NCI-H1105 (cell line): ENCODE measurements around the gene CRYBA1.
"Not testable (repeated sequence)": the region's sequence is repeated elsewhere in the genome, so short reads cannot be mapped to it uniquely, and the experiment has no call there.

ENCODE experiments used
- DNase-seq: peaks from one replicate; lab custom pipeline; 2025; lab: John Stamatoyannopoulos, UW

CRYBA1 gene

GRCh38 chr17:29238133-29238850 is 8.4 kb upstream of the CRYBA1 start:
- DNase-seq, result no peak

- no peak for DNase-seq
Measured at GRCh38 chr17:29240477-29240876, 6.2 kb upstream of the CRYBA1 start.

- no peak for DNase-seq
Measured at GRCh38 chr17:29240968-29241963, 5.4 kb upstream of the CRYBA1 start.

GRCh38 chr17:29242051-29242450 is 4.6 kb upstream of the CRYBA1 start:
- no peak for DNase-seq

- DNase-seq, result no peak
Measured at GRCh38 chr17:29242790-29243189, 3.9 kb upstream of the CRYBA1 start.

- no peak for DNase-seq
Measured at GRCh38 chr17:29243792-29244191, 2.9 kb upstream of the CRYBA1 start.

GRCh38 chr17:29245401-29245800 is 1.3 kb upstream of the CRYBA1 start:
- DNase-seq, result no peak

GRCh38 chr17:29247219-29247618 is 560 bp downstream of the CRYBA1 start:
- DNase-seq, result no peak

- no peak for DNase-seq
Measured at GRCh38 chr17:29248845-29249244, 2.2 kb downstream of the CRYBA1 start.

GRCh38 chr17:29250666-29251065 is 4.0 kb downstream of the CRYBA1 start:
- DNase-seq, result no peak

GRCh38 chr17:29251184-29251583 is 4.5 kb downstream of the CRYBA1 start:
- no peak for DNase-seq

- DNase-seq, result no peak
Measured at GRCh38 chr17:29252101-29252791, 5.6 kb downstream of the CRYBA1 start.

GRCh38 chr17:29253037-29253436 is 6.4 kb downstream of the CRYBA1 start:
- no peak for DNase-seq

- no peak for DNase-seq
Measured at GRCh38 chr17:29255926-29256522, 9.4 kb downstream of the CRYBA1 start.

- no peak for DNase-seq
Measured at GRCh38 chr17:29256735-29257466, 10.2 kb downstream of the CRYBA1 start.

GRCh38 chr17:29257756-29258155 is 11.1 kb downstream of the CRYBA1 start:
- no peak for DNase-seq

GRCh38 chr17:29263916-29264315 is 17.3 kb downstream of the CRYBA1 start:
- no peak for DNase-seq

- DNase-seq, result not testable (repeated sequence)
Measured at GRCh38 chr17:29271980-29272379, 25.3 kb downstream of the CRYBA1 start.

GRCh38 chr17:29273924-29274323 is 27.3 kb downstream of the CRYBA1 start:
- DNase-seq, result no peak

GRCh38 chr17:29278692-29279091 is 32.0 kb downstream of the CRYBA1 start:
- DNase-seq, result no peak

GRCh38 chr17:29279397-29280070 is 32.9 kb downstream of the CRYBA1 start:
- no peak for DNase-seq
